ENCODE data around the gene PCDHGA1. TPM values are rescaled to one million over a fixed set of nuclear protein-coding genes. Genes with fewer than 3 reads are reported as not detected.
A peak's percentile ranks its signal among the peaks of the same experiment; 100 is the strongest.

The PCDHGA1 gene
- total and polyA plus RNA-seq, 2 of the 4 experiments (the other 2 are of a cell fraction), result 0.90 to 0.92 TPM

DNA sequence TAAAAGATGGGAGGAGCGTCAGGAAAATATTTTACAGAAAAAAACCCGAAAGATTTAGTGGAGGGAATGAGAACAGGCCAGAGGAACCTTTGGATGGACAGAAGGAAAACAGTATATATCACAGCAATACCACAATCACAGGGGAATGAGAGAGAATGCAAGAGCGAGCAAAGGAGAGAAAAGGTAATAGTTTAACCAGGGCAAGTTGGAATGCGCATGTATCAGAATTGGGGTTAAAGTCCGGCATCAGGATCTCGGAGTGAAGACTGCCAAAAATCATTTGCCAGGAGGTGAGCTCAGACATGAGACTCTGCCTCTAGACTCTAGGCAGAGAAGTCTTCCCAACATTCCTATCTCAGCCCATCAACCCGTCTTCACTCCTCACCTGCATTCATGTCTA is 195.3 kb downstream of the PCDHGA1 start:
- peak overlapping the region; percentile 35 for H3K9ac ChIP-seq (ENCODE audit: low read depth, low read length)
- peaks cover 0 to 27% of the 10 kb centered on the region in 2 experiments; a peak in 2 of 4 replicates for H3K79me1 ChIP-seq (ENCODE audit: low read depth in 1 of 2, low read length in 2 of 2)
- ATAC-seq (ENCODE audit: low read depth), result no peak
- peaks cover 9% of the 10 kb centered on the region for H3K9me1 ChIP-seq (ENCODE audit: insufficient read depth, low read length)
- H4K5ac ChIP-seq (ENCODE audit: low read depth, low read length), result peak overlapping the region; percentile 54
- peaks cover 36% of the 10 kb centered on the region for H3K4me1 ChIP-seq (ENCODE audit: control insufficient read depth, insufficient read depth, low read length)
- H3K23ac ChIP-seq (ENCODE audit: low read depth, low read length), result peak overlapping the region; percentile 54; the same call in 1 of the 2 replicates
- 0 out of 2 replicates have a peak overlapping the region, but pooled peaks have one; percentile 25 for H3K56ac ChIP-seq (ENCODE audit: extremely low read depth, insufficient read depth, low read length)
- peak overlapping the region; percentile 66 for H2BK20ac ChIP-seq (ENCODE audit: low read depth, low read length)
- no peak overlapping the region; the same call in 2 of the 3 replicates for H2BK15ac ChIP-seq (ENCODE audit: low read depth, low read length)
- H4K8ac ChIP-seq (ENCODE audit: low read depth in 2 of 2, low read length in 2 of 2), result peak overlapping the region in 1 of 2 experiments; percentile 69; a peak in 1 of 4 replicates
- H2AFZ ChIP-seq (replicated peaks; ENCODE audit: low read length, poor library complexity), result no peak overlapping the region
- ChIA-PET CTCF (interaction anchor here (1.2 to 3.8 kb wide), 6 partner anchors 12 to 113 kb away, joined by 3 to 24 read pairs (median 18); partner anchors contain the start of genes PCDHGA10 and PCDHGA11), POLR2A (ENCODE audit: unreplicated experiment) (no interaction called here)
- dilution Hi-C loops (cut with HindIII; ENCODE audit: low sequenced_read_pairs, unreplicated experiment) (no loop called here), intact Hi-C loops (cut with micrococcal nuclease) (loop anchor here (2.0 kb wide), 1 partner anchor 95 kb away; the partner anchor contains the start of gene PCDHGA12), in situ Hi-C loops (cut with MboI; ENCODE audit: low sequenced_read_pairs) (no loop called here)
- H3K4me3 ChIP-seq (ENCODE audit: insufficient read depth, low read depth, low read length), result no peak overlapping the region
- peak overlapping the region; percentile 54; the same call in 1 of the 2 replicates for H4K91ac ChIP-seq (ENCODE audit: insufficient read depth, low read depth, low read length)
- H4K20me1 ChIP-seq (ENCODE audit: insufficient read depth, low read length), result no peaks in the 10 kb centered on the region
- DNase-seq, result no peak
- 80% methylated on average over 3 of the region's 7 CpGs; no CpG with 5 or more reads in 1 of the 2 experiments for WGBS, 2 experiments (ENCODE audit: extremely low coverage in 2 of 2, insufficient read length in 1 of 2)
- peak overlapping the region; percentile 53; the same call in 1 of the 2 replicates for H3K14ac ChIP-seq (replicated peaks; ENCODE audit: low read depth, low read length)
- H2AK5ac ChIP-seq (ENCODE audit: low read depth, low read length), result peak overlapping the region; percentile 26; the same call in 1 of the 2 replicates
- BruUV-seq (replicated peaks), result no TSS peak
- peak overlapping the region; percentile 53 for H3K18ac ChIP-seq (ENCODE audit: low read depth, low read length)
- peak overlapping the region; percentile 61 for H2BK5ac ChIP-seq (ENCODE audit: low read depth, low read length, poor library complexity, severe bottlenecking)
- peak overlapping the region; percentile 70 for H2BK120ac ChIP-seq (ENCODE audit: low read depth, low read length)
- peak overlapping the region; percentile 39 for H3K4ac ChIP-seq (ENCODE audit: low read depth, low read length)
- H3K9me3 ChIP-seq (ENCODE audit: control insufficient read depth, insufficient read depth, low read length), result no peaks in the 10 kb centered on the region
- H3K36me3 ChIP-seq (ENCODE audit: control insufficient read depth, insufficient read depth, low read length), result no peaks in the 10 kb centered on the region; the same call in none of the 2 replicates
- TF ChIP-seq, protein P1, sequence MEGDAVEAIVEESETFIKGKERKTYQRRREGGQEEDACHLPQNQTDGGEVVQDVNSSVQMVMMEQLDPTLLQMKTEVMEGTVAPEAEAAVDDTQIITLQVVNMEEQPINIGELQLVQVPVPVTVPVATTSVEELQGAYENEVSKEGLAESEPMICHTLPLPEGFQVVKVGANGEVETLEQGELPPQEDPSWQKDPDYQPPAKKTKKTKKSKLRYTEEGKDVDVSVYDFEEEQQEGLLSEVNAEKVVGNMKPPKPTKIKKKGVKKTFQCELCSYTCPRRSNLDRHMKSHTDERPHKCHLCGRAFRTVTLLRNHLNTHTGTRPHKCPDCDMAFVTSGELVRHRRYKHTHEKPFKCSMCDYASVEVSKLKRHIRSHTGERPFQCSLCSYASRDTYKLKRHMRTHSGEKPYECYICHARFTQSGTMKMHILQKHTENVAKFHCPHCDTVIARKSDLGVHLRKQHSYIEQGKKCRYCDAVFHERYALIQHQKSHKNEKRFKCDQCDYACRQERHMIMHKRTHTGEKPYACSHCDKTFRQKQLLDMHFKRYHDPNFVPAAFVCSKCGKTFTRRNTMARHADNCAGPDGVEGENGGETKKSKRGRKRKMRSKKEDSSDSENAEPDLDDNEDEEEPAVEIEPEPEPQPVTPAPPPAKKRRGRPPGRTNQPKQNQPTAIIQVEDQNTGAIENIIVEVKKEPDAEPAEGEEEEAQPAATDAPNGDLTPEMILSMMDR (conservative IDR thresholded peaks at IDR 0.05; ENCODE audit: low read depth, low read length), result no peak
- TF ChIP-seq USF2 (IDR thresholded peaks at IDR 0.05; ENCODE audit: low read depth, low read length) (no peak), SMC3 (IDR thresholded peaks at IDR 0.05; ENCODE audit: low read depth, low read length) (no peak), RCOR1 (IDR thresholded peaks at IDR 0.05; ENCODE audit: insufficient replicate concordance, low read length) (no peak), POLR2A (IDR thresholded peaks at IDR 0.05; ENCODE audit: low read depth, low read length) (no peak), FOS (IDR thresholded peaks at IDR 0.05; ENCODE audit: low read depth, low read length) (no peak), CHD1 (IDR thresholded peaks at IDR 0.05; ENCODE audit: low read depth, low read length) (no peak), MAZ (IDR thresholded peaks at IDR 0.05; ENCODE audit: borderline replicate concordance, low read depth, low read length) (no peak), CEBPB (IDR thresholded peaks at IDR 0.05; ENCODE audit: low read depth, low read length) (no peak), RFX5 (IDR thresholded peaks at IDR 0.05; ENCODE audit: low read depth, low read length) (no peak), BHLHE40 (IDR thresholded peaks at IDR 0.05; ENCODE audit: low read depth, low read length) (no peak), NFE2L2 (IDR thresholded peaks at IDR 0.05; ENCODE audit: low read depth, low read length) (no peak), RAD21 (IDR thresholded peaks at IDR 0.05; ENCODE audit: low read length) (no peak), MXI1 (IDR thresholded peaks at IDR 0.05; ENCODE audit: borderline replicate concordance, low read depth, low read length) (no peak)
- TF ChIP-seq, protein P2, sequence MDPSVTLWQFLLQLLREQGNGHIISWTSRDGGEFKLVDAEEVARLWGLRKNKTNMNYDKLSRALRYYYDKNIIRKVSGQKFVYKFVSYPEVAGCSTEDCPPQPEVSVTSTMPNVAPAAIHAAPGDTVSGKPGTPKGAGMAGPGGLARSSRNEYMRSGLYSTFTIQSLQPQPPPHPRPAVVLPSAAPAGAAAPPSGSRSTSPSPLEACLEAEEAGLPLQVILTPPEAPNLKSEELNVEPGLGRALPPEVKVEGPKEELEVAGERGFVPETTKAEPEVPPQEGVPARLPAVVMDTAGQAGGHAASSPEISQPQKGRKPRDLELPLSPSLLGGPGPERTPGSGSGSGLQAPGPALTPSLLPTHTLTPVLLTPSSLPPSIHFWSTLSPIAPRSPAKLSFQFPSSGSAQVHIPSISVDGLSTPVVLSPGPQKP (IDR thresholded peaks at IDR 0.05; ENCODE audit: borderline replicate concordance, low read depth, low read length), result no peak
- H3K4me2 ChIP-seq (ENCODE audit: low read depth, low read length), result peak overlapping the region; percentile 58
- no peak overlapping the region for H2AK9ac ChIP-seq (replicated peaks; ENCODE audit: low read depth, low read length, poor library complexity)
- peak overlapping the region; percentile 83; the same call in 1 of the 2 replicates for H3K27ac ChIP-seq (ENCODE audit: insufficient read depth, low read length)
- no peaks in the 10 kb centered on the region for H3K27me3 ChIP-seq (ENCODE audit: control insufficient read depth, insufficient read depth, low read length)
